ENCODE measurements around the gene CITED2. TPM values are rescaled to one million over a fixed set of nuclear protein-coding genes. Genes with fewer than 3 reads are reported as not detected.
A peak's percentile ranks its signal among the peaks of the same experiment; 100 is the strongest.

The CITED2 gene
- total RNA-seq, 1 donor from 2014 or later, result 147 TPM

DNA sequence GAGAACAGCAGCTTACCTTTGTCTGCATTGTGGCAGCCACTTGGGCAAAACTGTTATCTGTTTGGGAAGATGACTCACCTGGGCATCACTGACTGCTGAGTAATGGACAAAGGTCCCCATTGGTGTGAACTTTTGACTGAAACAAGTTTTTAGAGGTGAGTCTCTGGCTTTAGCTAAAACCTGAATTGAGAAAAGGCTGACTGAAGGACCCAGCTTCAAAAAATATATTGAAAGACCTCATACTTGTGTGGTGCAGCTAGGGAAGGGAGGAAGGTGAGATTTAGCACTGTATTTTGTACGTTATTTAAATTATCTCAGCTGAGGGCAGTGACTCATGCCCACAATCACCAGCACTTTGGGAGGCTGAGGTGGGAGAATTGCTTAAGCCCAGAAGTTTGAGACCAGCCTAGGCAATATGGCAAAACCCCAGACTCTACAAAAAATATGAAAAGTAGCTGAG is 4.5 kb upstream of the CITED2 start:
- no peak for DNase-seq (ENCODE audit: low spot score in 2 of 2)
- Histone ChIP-seq H3K27ac (no peak overlapping the region), H3K36me3 (no peaks in the 10 kb centered on the region), H3K4me1 (peaks cover 0 to 12% of the 10 kb centered on the region in 2 donors), H3K4me3 (no peak overlapping the region), H3K9me3 (no peaks in the 10 kb centered on the region), H3K27me3 (no peaks in the 10 kb centered on the region)
- intact Hi-C loops (cut with DNase I), result loop anchor here (5.0 to 10.0 kb wide), 7 partner anchors 303 to 1606 kb away; no protein-coding TSS in a partner anchor
- TF ChIP-seq, protein P1, sequence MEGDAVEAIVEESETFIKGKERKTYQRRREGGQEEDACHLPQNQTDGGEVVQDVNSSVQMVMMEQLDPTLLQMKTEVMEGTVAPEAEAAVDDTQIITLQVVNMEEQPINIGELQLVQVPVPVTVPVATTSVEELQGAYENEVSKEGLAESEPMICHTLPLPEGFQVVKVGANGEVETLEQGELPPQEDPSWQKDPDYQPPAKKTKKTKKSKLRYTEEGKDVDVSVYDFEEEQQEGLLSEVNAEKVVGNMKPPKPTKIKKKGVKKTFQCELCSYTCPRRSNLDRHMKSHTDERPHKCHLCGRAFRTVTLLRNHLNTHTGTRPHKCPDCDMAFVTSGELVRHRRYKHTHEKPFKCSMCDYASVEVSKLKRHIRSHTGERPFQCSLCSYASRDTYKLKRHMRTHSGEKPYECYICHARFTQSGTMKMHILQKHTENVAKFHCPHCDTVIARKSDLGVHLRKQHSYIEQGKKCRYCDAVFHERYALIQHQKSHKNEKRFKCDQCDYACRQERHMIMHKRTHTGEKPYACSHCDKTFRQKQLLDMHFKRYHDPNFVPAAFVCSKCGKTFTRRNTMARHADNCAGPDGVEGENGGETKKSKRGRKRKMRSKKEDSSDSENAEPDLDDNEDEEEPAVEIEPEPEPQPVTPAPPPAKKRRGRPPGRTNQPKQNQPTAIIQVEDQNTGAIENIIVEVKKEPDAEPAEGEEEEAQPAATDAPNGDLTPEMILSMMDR (IDR thresholded peaks at IDR 0.05), result no peak

DNA sequence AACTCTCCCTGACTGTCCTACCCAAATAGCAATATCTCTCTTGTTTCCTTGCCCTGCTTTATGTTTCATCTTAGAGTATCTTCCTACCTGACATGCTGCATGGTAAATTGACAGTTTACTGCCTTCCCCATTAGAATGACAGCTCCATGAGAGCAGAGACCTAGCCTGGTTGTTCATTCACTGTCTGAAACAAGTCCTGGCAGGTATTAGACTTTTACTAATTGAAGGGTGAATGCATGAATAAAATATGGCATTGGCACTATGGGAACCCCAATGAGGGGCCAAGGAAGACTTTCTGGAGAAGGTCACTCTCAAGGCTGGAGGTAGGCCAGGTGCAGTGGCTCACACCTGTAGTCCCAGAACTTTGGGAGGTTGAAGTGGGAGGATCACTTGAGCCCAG is 3.8 kb upstream of the CITED2 start:
- H3K4me3 ChIP-seq, result no peak overlapping the region
- H3K27ac ChIP-seq, result no peak overlapping the region
- H3K4me1 ChIP-seq, result peaks cover 0 to 12% of the 10 kb centered on the region in 2 donors
- DNase-seq (ENCODE audit: low spot score in 2 of 2), result no peak
- TF ChIP-seq, protein P1 (IDR thresholded peaks at IDR 0.05), result no peak
- no peaks in the 10 kb centered on the region for H3K9me3 ChIP-seq
- no peaks in the 10 kb centered on the region for H3K27me3 ChIP-seq
- peaks cover 0 to 7% of the 10 kb centered on the region in 2 donors for H3K36me3 ChIP-seq
- intact Hi-C loops (cut with DNase I), result loop anchor here (5.0 to 10.0 kb wide), 7 partner anchors 304 to 1607 kb away; no protein-coding TSS in a partner anchor

DNA sequence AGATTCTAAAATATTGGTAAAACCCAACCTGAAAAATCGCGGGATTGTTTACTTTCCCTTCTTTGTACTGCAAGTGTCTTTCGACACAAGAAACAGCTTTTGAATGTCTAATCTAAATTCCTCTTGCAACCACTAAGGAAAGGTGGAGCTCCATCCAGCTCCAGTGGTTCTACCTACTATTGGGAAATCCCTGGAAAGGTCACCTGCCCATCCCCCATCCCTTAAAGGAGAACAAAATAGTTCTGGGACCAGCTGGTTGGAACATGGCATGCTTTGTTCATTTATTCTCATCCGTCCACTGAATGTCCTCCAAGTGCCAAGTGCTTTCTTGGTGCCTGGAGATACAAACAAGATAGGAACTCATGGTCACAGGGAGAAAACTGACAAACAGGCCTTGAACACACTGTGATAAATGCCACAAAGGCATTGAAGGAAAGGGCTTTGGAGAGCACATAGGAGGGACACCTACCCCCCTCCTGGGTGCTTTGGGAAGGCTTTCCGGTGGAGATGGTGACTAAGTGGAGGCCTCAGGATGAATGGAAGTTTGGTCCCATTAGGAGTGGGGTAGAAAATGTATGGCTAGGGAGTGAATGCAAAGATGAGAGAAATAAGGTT is 2.3 kb upstream of the CITED2 start:
- peak in 1 of 2 donors; percentile 69 for DNase-seq (ENCODE audit: low spot score in 2 of 2)
- H3K27ac ChIP-seq, result peak overlapping the region; percentile 92 to 93

DNA sequence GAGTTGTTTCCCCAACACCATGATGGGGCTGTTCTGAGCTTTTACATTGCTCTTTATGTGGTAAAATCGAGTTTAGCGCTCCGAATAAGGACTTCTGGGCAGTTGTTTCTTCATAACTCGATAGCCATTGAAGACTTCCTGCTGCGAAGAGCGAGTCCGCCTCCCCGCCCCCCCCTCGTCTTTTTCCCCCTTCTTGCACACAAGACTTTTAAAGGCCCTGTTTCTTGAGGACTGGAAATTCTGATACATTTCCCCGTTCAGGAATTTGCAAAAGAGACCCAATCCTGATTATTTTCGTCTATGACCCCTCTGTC is 1.5 kb upstream of the CITED2 start:
- no peak for DNase-seq (ENCODE audit: low spot score in 2 of 2)

More for the DNA sequence above, 2.3 kb upstream of the CITED2 start:
- intact Hi-C loops (cut with DNase I), result loop anchor here (5.0 to 10.0 kb wide), 7 partner anchors 306 to 1608 kb away; no protein-coding TSS in a partner anchor
- peak overlapping the region; percentile 69 to 75 for H3K4me3 ChIP-seq
- H3K4me1 ChIP-seq, result peaks cover 0 to 12% of the 10 kb centered on the region in 2 donors
- H3K27me3 ChIP-seq, result no peaks in the 10 kb centered on the region
- TF ChIP-seq, protein P1 (IDR thresholded peaks at IDR 0.05), result peak in 1 of 3 experiments; percentile 18
- peaks cover 0 to 14% of the 10 kb centered on the region in 2 donors for H3K36me3 ChIP-seq
- no peaks in the 10 kb centered on the region for H3K9me3 ChIP-seq

DNA sequence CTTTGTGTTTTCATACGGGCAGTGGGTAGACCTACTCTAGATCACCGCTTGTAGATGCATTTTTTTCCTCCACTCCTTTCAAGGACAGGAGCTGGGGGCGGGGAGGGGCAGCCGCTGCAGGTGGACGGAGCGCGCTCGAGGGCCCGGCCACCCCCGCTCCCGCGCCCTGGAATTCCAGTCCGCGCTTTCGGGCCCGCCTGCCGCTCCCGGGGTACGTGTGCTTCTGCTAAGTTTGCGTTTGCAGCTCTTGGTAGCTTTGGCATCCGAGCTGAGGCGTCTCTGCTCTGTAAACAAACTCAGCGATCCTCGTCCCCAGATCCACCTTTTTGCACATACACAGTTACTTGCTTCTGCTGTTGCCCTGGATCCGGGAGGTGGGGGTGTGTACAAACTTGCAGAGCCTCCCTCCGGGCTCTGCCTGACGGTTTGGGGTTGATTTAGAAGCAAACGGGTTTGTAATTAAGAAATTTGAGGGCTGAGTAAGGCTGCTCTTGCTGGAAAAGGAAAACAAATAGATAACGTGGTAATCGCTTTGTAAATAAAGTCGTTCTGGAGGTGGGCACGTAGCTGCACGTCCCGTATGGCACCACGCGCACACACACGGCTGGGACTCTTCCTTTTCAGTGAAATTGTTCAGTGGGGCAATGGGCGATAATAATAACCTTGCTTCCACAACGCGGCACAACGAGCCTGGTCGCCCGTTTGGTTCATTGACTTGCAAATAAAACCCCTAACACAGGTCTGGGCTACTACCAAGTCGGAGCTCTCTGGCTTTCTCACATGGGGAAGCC is 973 bp upstream of the CITED2 start:
- DNase-seq (ENCODE audit: low spot score in 2 of 2), result peak; percentile 46 to 91
- H3K27me3 ChIP-seq, result no peaks in the 10 kb centered on the region
- H3K4me3 ChIP-seq, result peak overlapping the region; percentile 69 to 75
- H3K27ac ChIP-seq, result peak overlapping the region; percentile 92 to 93
- no peaks in the 10 kb centered on the region for H3K9me3 ChIP-seq
- H3K4me1 ChIP-seq, result peaks cover 0 to 13% of the 10 kb centered on the region in 2 donors
- H3K36me3 ChIP-seq, result peaks cover 0 to 14% of the 10 kb centered on the region in 2 donors
- intact Hi-C loops (cut with DNase I), result loop anchor here (2.0 to 10.0 kb wide), 9 partner anchors 165 to 1609 kb away; no protein-coding TSS in a partner anchor
- TF ChIP-seq, protein P1 (IDR thresholded peaks at IDR 0.05), result peak in 1 of 3 experiments; percentile 20

More for the DNA sequence above, 1.5 kb upstream of the CITED2 start:
- H3K9me3 ChIP-seq, result no peaks in the 10 kb centered on the region
- H3K4me3 ChIP-seq, result peak overlapping the region; percentile 69 to 75
- peaks cover 0 to 12% of the 10 kb centered on the region in 2 donors for H3K4me1 ChIP-seq
- peak overlapping the region; percentile 92 to 93 for H3K27ac ChIP-seq
- H3K27me3 ChIP-seq, result no peaks in the 10 kb centered on the region
- TF ChIP-seq, protein P1 (IDR thresholded peaks at IDR 0.05), result no peak
- peaks cover 0 to 14% of the 10 kb centered on the region in 2 donors for H3K36me3 ChIP-seq
- intact Hi-C loops (cut with DNase I), result loop anchor here (5.0 to 10.0 kb wide), 7 partner anchors 306 to 1609 kb away; no protein-coding TSS in a partner anchor
